Karpas-422 (cell line): ENCODE data around the gene TMEM60. TPM values are rescaled to one million over a fixed set of nuclear protein-coding genes. Genes with fewer than 3 reads are reported as not detected.

Experiments
- DNase-seq: peaks from one replicate; pipeline ENCODE4 v3.0.0-alpha.2; 2015
- H2AFZ ChIP-seq: fragments of 200-600 bp; sonication (generic); 2 replicates; pipeline ENCODE4 v1.6.1; 2014; ENCODE audit warnings: antibody characterized with exemption, low read length, mixed read lengths
- H3K27ac ChIP-seq: fragments of 200-600 bp; sonication (generic); 2 replicates; pipeline ENCODE4 v1.5.1; 2014; ENCODE audit warnings: mild to moderate bottlenecking, low read length, moderate library complexity
- H3K27me3 ChIP-seq: fragments of 200-600 bp; sonication (generic); 2 replicates; pipeline ENCODE4 v1.6.1; 2014; ENCODE audit warnings: low read length, mixed read lengths
- H3K36me3 ChIP-seq: fragments of 200-600 bp; sonication (generic); 2 replicates; pipeline ENCODE4 v1.6.1; 2014; ENCODE audit warnings: low read length, mixed read lengths; ENCODE audit not compliant: insufficient read depth
- H3K4me1 ChIP-seq: fragments of 200-600 bp; sonication (generic); 2 replicates; pipeline ENCODE4 v1.6.1; 2014; ENCODE audit warnings: mild to moderate bottlenecking, low read length, mixed read lengths
- H3K4me2 ChIP-seq: fragments of 200-600 bp; sonication (generic); 2 replicates; pipeline ENCODE4 v1.6.1; 2014; ENCODE audit warnings: low read length, low read depth, mild to moderate bottlenecking; ENCODE audit not compliant: poor library complexity, severe bottlenecking
- H3K4me3 ChIP-seq: fragments of 200-600 bp; sonication (generic); 2 replicates; pipeline ENCODE4 v1.5.1; 2014; ENCODE audit warnings: mild to moderate bottlenecking, antibody characterized with exemption, low read length, mixed read lengths
- H3K79me2 ChIP-seq: fragments of 200-600 bp; sonication (generic); 2 replicates; pipeline ENCODE4 v1.6.1; 2014; ENCODE audit warnings: mild to moderate bottlenecking, low read length, mixed read lengths
- H3K9ac ChIP-seq: fragments of 200-600 bp; sonication (generic); 2 replicates; pipeline ENCODE4 v1.6.0; 2014; ENCODE audit warnings: low read length
- H3K9me2 ChIP-seq: fragments of 200-600 bp; sonication (generic), shearing (Covaris generic); replicated peaks from 2 replicates; pipeline ENCODE4 v1.6.0; 2014; ENCODE audit warnings: mild to moderate bottlenecking, low read length, moderate library complexity; ENCODE audit not compliant: insufficient read depth
- H3K9me3 ChIP-seq: fragments of 300-700, 200-600 bp; sonication (generic); 2 replicates; pipeline ENCODE4 v1.6.1; 2014; ENCODE audit warnings: low read length, mixed read lengths
- H4K20me1 ChIP-seq: fragments of 200-600 bp; sonication (generic); 2 replicates; pipeline ENCODE4 v1.6.1; 2014; ENCODE audit warnings: mild to moderate bottlenecking, antibody characterized with exemption, low read length, low read depth; ENCODE audit not compliant: insufficient read depth
- total RNA-seq: library from RNA; depleted of rRNA; stranded (reverse); fragments of >200 nt; shearing (Covaris generic); gene quantifications from 2 replicates; pipeline ENCODE4 v1.2.3, GENCODE V29; 2014; ENCODE audit warnings: low replicate concordance

The TMEM60 gene
- total RNA-seq, 1 experiment from 2014 or later, result 64.4 TPM

DNA sequence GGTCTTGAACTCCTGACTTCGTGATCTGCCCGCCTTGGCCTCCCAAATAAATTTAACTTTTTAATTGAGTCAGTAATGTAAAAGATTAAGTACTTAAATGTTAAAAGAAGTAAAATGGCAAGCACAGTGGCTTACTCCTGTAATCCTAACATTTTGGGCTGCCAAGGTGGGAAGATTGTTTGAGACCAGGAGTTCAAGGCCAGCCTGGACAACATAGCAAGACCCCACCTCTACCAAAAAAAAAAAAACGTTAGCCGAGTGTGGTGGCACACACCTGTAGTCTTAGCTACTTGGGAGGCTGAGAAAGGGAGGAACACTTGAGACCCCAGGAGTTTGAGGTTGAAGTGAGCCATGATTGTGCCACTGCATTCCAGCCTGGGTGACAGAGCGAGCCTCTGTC lies 26.4 kb upstream of the TMEM60 start:
- DNase-seq, result no peak
- Histone ChIP-seq H4K20me1 (no peaks in the 10 kb centered on the region), H2AFZ (no peak overlapping the region), H3K9me2 (no peaks in the 10 kb centered on the region), H3K4me3 (peak overlapping the region; percentile 26; the same call in 1 of the 2 replicates), H3K4me2 (peak overlapping the region; percentile 82), H3K36me3 (peaks cover 13% of the 10 kb centered on the region), H3K9ac (no peak overlapping the region), H3K27me3 (no peaks in the 10 kb centered on the region), H3K9me3 (peaks cover 5% of the 10 kb centered on the region; the same call in 1 of the 2 replicates), H3K27ac (peak overlapping the region; percentile 99), H3K79me2 (peaks cover 92% of the 10 kb centered on the region), H3K4me1 (peaks cover 83% of the 10 kb centered on the region)

DNA sequence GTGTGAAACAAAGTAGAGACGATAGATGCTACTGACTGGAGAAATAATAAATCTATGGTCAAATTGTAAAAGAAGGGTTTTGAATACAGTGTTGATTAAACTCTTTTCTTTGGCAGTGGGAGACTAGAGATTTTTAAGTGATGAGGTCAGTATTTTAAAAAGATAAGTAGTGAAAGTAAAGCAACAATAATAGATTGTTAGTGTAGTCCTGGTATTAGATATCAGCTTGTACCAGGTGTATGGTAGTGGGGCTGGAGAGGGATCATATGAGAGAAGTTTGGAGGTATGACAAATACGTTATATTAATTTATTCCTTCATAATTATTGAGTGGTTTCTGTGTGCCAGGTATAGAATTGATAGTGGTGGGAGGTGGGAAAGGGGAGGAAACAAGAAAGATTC lies 25.6 kb upstream of the TMEM60 start:
- peaks cover 5% of the 10 kb centered on the region; the same call in 1 of the 2 replicates for H3K9me3 ChIP-seq
- H3K36me3 ChIP-seq, result peaks cover 19% of the 10 kb centered on the region
- H3K27me3 ChIP-seq, result no peaks in the 10 kb centered on the region
- no peak overlapping the region for H2AFZ ChIP-seq
- no peaks in the 10 kb centered on the region for H3K9me2 ChIP-seq
- H4K20me1 ChIP-seq, result no peaks in the 10 kb centered on the region
- H3K4me2 ChIP-seq, result peak overlapping the region; percentile 82
- peak overlapping the region; percentile 99 for H3K27ac ChIP-seq
- peaks cover 75% of the 10 kb centered on the region for H3K4me1 ChIP-seq
- peaks cover 92% of the 10 kb centered on the region for H3K79me2 ChIP-seq
- H3K4me3 ChIP-seq, result peak overlapping the region; percentile 58
- H3K9ac ChIP-seq, result peak overlapping the region; percentile 56
- DNase-seq, result no peak

DNA sequence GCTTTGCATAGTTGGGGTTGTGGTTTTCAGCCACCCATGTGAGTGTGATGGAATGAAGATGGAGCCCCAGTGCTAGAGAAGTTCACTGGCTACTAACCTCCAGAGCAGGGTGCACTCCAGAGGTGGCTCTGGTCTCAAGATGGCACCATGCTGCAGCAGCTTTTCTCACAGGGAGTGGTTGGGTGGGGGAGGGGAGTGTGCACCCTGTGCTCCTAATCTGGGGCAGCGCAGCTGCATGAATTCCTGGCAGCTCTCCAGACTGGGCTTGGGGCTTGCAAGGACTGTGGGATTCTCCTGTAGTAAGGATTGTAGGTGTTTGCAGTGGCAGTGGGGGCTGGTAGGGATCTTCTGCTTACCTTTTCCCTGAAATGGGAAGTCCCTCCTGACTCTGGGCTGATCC lies 24.0 kb upstream of the TMEM60 start:
- Histone ChIP-seq H4K20me1 (no peaks in the 10 kb centered on the region), H3K9me2 (no peaks in the 10 kb centered on the region), H3K36me3 (peaks cover 32% of the 10 kb centered on the region), H3K4me2 (peak overlapping the region; percentile 49), H3K27me3 (no peaks in the 10 kb centered on the region), H2AFZ (no peak overlapping the region), H3K9ac (peak overlapping the region; percentile 53), H3K4me1 (peaks cover 59% of the 10 kb centered on the region), H3K79me2 (peaks cover 92% of the 10 kb centered on the region), H3K27ac (peak overlapping the region; percentile 87), H3K9me3 (peaks cover 5% of the 10 kb centered on the region; the same call in 1 of the 2 replicates), H3K4me3 (peak overlapping the region; percentile 25; the same call in 1 of the 2 replicates)
- peak; percentile 76 for DNase-seq

DNA sequence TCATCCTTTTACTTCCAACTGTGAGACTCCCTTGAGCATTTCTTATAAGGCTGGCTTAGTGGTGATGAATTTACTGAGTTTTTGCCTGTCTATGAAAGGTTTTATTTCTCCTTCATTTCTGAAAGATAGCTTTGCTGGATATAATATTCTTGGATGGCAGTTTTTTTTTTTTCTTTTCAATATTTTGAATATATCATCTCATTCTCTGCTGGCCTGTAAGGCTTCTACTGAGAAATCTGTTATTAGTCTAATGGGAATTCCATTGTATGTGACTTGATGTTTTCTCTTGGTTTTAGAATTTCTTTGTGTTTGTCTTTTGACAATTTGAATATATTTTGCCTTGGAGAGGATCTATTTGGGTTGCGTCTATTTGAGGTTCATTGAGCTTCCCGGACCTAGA lies 22.7 kb upstream of the TMEM60 start:
- Histone ChIP-seq H3K79me2 (peaks cover 93% of the 10 kb centered on the region), H3K27me3 (no peaks in the 10 kb centered on the region), H3K4me3 (no peak overlapping the region), H3K27ac (peak overlapping the region; percentile 87; the same call in 1 of the 2 replicates), H3K36me3 (peaks cover 45% of the 10 kb centered on the region), H2AFZ (no peak overlapping the region), H3K4me2 (peak overlapping the region; percentile 49), H3K9me2 (no peaks in the 10 kb centered on the region), H3K4me1 (peaks cover 47% of the 10 kb centered on the region), H4K20me1 (no peaks in the 10 kb centered on the region), H3K9ac (no peak overlapping the region), H3K9me3 (peaks cover 11% of the 10 kb centered on the region; the same call in 1 of the 2 replicates)
- no peak for DNase-seq

DNA sequence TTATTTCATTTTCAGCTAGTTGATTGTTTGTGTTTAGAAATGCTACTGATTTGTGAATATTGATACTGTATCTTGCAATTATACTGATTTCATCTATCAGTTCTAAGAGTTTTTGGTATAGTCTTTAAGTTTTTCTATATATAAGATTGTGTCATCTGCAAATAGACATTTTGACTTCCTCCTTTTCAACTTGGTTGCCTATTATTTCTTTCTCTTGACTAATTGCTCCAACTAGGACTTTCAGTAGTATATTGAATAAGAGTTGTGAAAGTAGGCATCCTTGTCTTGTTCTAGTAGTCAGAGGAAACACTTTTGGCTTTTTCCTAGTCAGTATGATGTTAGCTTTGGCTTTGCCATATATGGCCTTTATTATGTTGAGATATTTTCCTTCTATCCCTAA lies 20.8 kb upstream of the TMEM60 start:
- peaks cover 47% of the 10 kb centered on the region for H3K36me3 ChIP-seq
- H3K4me2 ChIP-seq, result no peak overlapping the region
- no peak overlapping the region for H3K4me3 ChIP-seq
- H3K4me1 ChIP-seq, result peaks cover 27% of the 10 kb centered on the region
- H3K27me3 ChIP-seq, result no peaks in the 10 kb centered on the region
- no peak overlapping the region for H3K9ac ChIP-seq
- no peak for DNase-seq
- H3K79me2 ChIP-seq, result peaks cover 94% of the 10 kb centered on the region
- no peaks in the 10 kb centered on the region for H4K20me1 ChIP-seq
- no peak overlapping the region for H2AFZ ChIP-seq
- H3K9me3 ChIP-seq, result peaks cover 11% of the 10 kb centered on the region; the same call in 1 of the 2 replicates
- H3K9me2 ChIP-seq, result no peaks in the 10 kb centered on the region
- peak overlapping the region; percentile 24; the same call in 1 of the 2 replicates for H3K27ac ChIP-seq

DNA sequence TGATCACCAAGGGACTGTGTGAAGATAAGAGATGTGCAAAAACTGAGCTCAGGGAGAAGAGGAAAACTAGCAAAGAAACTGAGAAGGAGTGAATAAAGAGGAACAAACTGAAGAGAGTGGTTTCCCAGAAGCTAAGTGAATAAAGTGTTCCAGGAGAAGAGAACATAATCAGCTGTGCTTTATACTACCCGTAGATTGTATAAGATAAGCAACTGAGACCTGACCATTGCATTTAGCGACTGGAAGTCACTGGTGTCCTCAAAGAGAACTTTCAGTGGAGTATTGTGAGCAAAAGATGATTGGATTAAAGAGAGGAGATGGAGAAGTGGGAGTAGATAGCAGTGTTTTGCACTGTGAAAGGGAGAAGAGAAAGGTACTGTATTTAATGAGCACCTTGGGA lies 14.9 kb upstream of the TMEM60 start:
- Histone ChIP-seq H4K20me1 (no peaks in the 10 kb centered on the region), H2AFZ (no peak overlapping the region), H3K4me2 (no peak overlapping the region), H3K9ac (no peak overlapping the region), H3K9me3 (peaks cover 6% of the 10 kb centered on the region; the same call in 1 of the 2 replicates), H3K9me2 (no peaks in the 10 kb centered on the region), H3K4me3 (no peak overlapping the region), H3K36me3 (peaks cover 45% of the 10 kb centered on the region), H3K4me1 (peaks cover 17% of the 10 kb centered on the region), H3K27ac (peak overlapping the region; percentile 47), H3K27me3 (no peaks in the 10 kb centered on the region), H3K79me2 (peaks cover 99% of the 10 kb centered on the region)
- no peak for DNase-seq

DNA sequence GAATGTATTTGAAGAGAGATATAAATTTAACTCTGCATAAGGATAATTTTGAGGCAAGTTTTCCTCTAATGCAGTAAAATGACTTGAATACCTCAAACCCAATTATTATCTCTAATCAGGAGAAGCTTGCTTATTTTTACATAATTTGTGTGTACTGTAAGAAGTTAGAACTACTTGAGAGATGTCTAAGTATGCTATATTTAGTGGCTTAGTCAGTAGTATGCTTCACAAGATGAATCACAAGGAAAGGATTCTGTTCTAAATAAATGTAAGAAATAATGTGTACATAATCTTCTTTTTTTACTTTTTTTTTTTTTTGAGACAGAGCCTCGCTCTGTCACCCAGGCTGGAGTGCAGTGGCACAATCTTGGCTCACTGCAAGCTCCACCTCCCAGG lies 14.1 kb upstream of the TMEM60 start:
- H3K79me2 ChIP-seq, result peaks cover 99% of the 10 kb centered on the region
- no peak overlapping the region for H2AFZ ChIP-seq

DNA sequence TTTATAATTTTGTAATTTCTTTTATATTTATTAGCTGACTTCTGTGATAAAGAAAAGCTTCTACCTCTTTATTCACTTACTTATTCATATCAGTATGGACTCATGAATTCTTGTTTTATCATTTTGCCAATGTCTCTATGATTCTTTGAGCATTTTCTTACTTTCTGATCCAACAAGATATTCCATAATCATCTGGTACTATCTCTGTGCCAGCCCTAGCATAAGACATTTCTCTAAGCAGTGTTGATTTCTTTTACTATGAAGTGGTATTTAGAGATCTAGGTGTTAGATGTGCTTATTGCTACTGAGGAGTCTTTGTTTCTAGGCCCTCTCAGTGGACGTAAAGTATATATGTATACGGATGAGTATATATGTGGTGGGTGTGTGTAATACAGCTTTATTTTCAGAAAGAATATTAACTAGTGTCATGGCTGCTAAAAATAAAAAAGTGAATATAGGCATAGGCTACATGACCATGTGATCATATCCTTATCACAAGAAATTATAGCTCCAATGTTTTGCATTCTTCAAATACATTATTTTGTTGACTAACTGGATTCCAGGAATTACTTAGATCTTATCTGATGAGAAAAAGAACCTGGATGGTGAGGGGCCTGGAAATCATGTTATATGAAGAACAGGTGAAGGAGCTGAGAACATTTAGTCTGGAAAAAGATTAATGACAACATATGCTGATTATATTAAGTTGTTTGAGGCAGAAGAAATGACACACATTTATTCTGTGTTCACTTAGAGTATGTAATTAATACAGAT lies 13.5 kb upstream of the TMEM60 start:
- no peaks in the 10 kb centered on the region for H3K9me2 ChIP-seq
- peaks cover 9% of the 10 kb centered on the region for H3K9me3 ChIP-seq
- H3K4me3 ChIP-seq, result no peak overlapping the region
- H3K9ac ChIP-seq, result no peak overlapping the region
- peaks cover 38% of the 10 kb centered on the region for H3K36me3 ChIP-seq
- peaks cover 17% of the 10 kb centered on the region for H3K4me1 ChIP-seq
- peaks cover 99% of the 10 kb centered on the region for H3K79me2 ChIP-seq
- H3K27ac ChIP-seq, result no peak overlapping the region
- DNase-seq, result no peak
- H4K20me1 ChIP-seq, result no peaks in the 10 kb centered on the region
- no peak overlapping the region for H2AFZ ChIP-seq
- H3K4me2 ChIP-seq, result no peak overlapping the region
- H3K27me3 ChIP-seq, result no peaks in the 10 kb centered on the region

More for the DNA sequence above, 14.1 kb upstream of the TMEM60 start:
- Histone ChIP-seq H3K36me3 (peaks cover 40% of the 10 kb centered on the region), H3K4me2 (no peak overlapping the region), H3K9me3 (peaks cover 7% of the 10 kb centered on the region; the same call in 1 of the 2 replicates), H3K4me3 (no peak overlapping the region), H3K27me3 (no peaks in the 10 kb centered on the region), H4K20me1 (no peaks in the 10 kb centered on the region), H3K4me1 (peaks cover 17% of the 10 kb centered on the region), H3K27ac (no peak overlapping the region), H3K9me2 (no peaks in the 10 kb centered on the region), H3K9ac (no peak overlapping the region)
- DNase-seq, result no peak
